ENCODE measurements around the gene TEAD1.

The TEAD1 gene

GRCh38 chr11:12793065-12793464 is 118.8 kb downstream of the TEAD1 start:
- no peak for DNase-seq

- DNase-seq, result no peak
These were observed 119.3 kb downstream of the TEAD1 start for GRCh38 chr11:12793506-12793905.

GRCh38 chr11:12794576-12795230 is 120.5 kb downstream of the TEAD1 start:
- DNase-seq, result no peak

GRCh38 chr11:12797996-12798395 is 123.8 kb downstream of the TEAD1 start:
- no peak for DNase-seq

GRCh38 chr11:12798609-12799011 is 124.4 kb downstream of the TEAD1 start:
- no peak for DNase-seq

GRCh38 chr11:12799334-12799835 is 125.2 kb downstream of the TEAD1 start:
- DNase-seq, result no peak

GRCh38 chr11:12800032-12800671 is 125.9 kb downstream of the TEAD1 start:
- peak; percentile 69 for DNase-seq

GRCh38 chr11:12800871-12801270 is 126.7 kb downstream of the TEAD1 start:
- peak; percentile 11 for DNase-seq

GRCh38 chr11:12801976-12802375 is 127.8 kb downstream of the TEAD1 start:
- no peak for DNase-seq

- peak; percentile 92 for DNase-seq
These were observed 128.3 kb downstream of the TEAD1 start for GRCh38 chr11:12802418-12803085.

- no peak for DNase-seq
These were observed 129.0 kb downstream of the TEAD1 start for GRCh38 chr11:12803086-12803826.

GRCh38 chr11:12806113-12806512 is 131.9 kb downstream of the TEAD1 start:
- DNase-seq, result peak; percentile 41

- peak; percentile 46 for DNase-seq
These were observed 133.4 kb downstream of the TEAD1 start for GRCh38 chr11:12807621-12808020.

GRCh38 chr11:12808519-12808918 is 134.3 kb downstream of the TEAD1 start:
- DNase-seq, result no peak

- no peak for DNase-seq
These were observed 135.1 kb downstream of the TEAD1 start for GRCh38 chr11:12809364-12809763.

GRCh38 chr11:12809864-12810567 is 135.8 kb downstream of the TEAD1 start:
- DNase-seq, result no peak

GRCh38 chr11:12810568-12810894 is 136.3 kb downstream of the TEAD1 start:
- DNase-seq, result no peak

- no peak for DNase-seq
These were observed 137.6 kb downstream of the TEAD1 start for GRCh38 chr11:12811861-12812260.

- no peak for DNase-seq
These were observed 138.6 kb downstream of the TEAD1 start for GRCh38 chr11:12812849-12813248.

GRCh38 chr11:12813371-12814225 is 139.4 kb downstream of the TEAD1 start:
- DNase-seq, result no peak

- no peak for DNase-seq
These were observed 140.9 kb downstream of the TEAD1 start for GRCh38 chr11:12815129-12815480.

GRCh38 chr11:12815931-12816494 is 141.8 kb downstream of the TEAD1 start:
- no peak for DNase-seq
